ENCODE measurements around the gene LMNB1.
A peak's percentile ranks its signal among the peaks of the same experiment; 100 is the strongest.
"Not testable (repeated sequence)": the region's sequence is repeated elsewhere in the genome, so short reads cannot be mapped to it uniquely, and the experiment has no call there.

LMNB1 gene

GRCh38 chr5:126826619-126827215 is 49.8 kb downstream of the LMNB1 start:
- DNase-seq (ENCODE audit: low read depth in 3 of 3), result no peak

GRCh38 chr5:126829098-126829497 is 52.2 kb downstream of the LMNB1 start:
- DNase-seq (ENCODE audit: low read depth in 3 of 3), result no peak

- no peak for DNase-seq (ENCODE audit: low read depth in 3 of 3)
Measured at GRCh38 chr5:126830061-126830460, 53.1 kb downstream of the LMNB1 start.

GRCh38 chr5:126831156-126831555 is 54.2 kb downstream of the LMNB1 start:
- no peak for DNase-seq (ENCODE audit: low read depth in 3 of 3)

- no peak for DNase-seq (ENCODE audit: low read depth in 3 of 3)
Measured at GRCh38 chr5:126836778-126837177, 59.8 kb downstream of the LMNB1 start.

- DNase-seq (ENCODE audit: low read depth in 3 of 3), result no peak
Measured at GRCh38 chr5:126837242-126837641, 60.3 kb downstream of the LMNB1 start.

GRCh38 chr5:126837906-126838539 is 61.1 kb downstream of the LMNB1 start:
- no peak for DNase-seq (ENCODE audit: low read depth in 3 of 3)

- DNase-seq (ENCODE audit: low read depth in 3 of 3), result not testable (repeated sequence)
Measured at GRCh38 chr5:126839407-126839806, 62.5 kb downstream of the LMNB1 start.

- DNase-seq (ENCODE audit: low read depth in 3 of 3), result not testable (repeated sequence)
Measured at GRCh38 chr5:126843375-126843774, 66.4 kb downstream of the LMNB1 start.

- DNase-seq (ENCODE audit: low read depth in 3 of 3), result peak; percentile 26 to 38 (median 29)
Measured at GRCh38 chr5:126845470-126846070, 68.6 kb downstream of the LMNB1 start.

- no peak for DNase-seq (ENCODE audit: low read depth in 3 of 3)
Measured at GRCh38 chr5:126846344-126846743, 69.4 kb downstream of the LMNB1 start.

- DNase-seq (ENCODE audit: low read depth in 3 of 3), result no peak
Measured at GRCh38 chr5:126846744-126847455, 70.0 kb downstream of the LMNB1 start.

- no peak for DNase-seq (ENCODE audit: low read depth in 3 of 3)
Measured at GRCh38 chr5:126847456-126847820, 70.5 kb downstream of the LMNB1 start.

GRCh38 chr5:126847826-126848251 is 70.9 kb downstream of the LMNB1 start:
- no peak for DNase-seq (ENCODE audit: low read depth in 3 of 3)

GRCh38 chr5:126848253-126848652 is 71.3 kb downstream of the LMNB1 start:
- DNase-seq (ENCODE audit: low read depth in 3 of 3), result no peak

- no peak for DNase-seq (ENCODE audit: low read depth in 3 of 3)
Measured at GRCh38 chr5:126849101-126849678, 72.3 kb downstream of the LMNB1 start.

- no peak for DNase-seq (ENCODE audit: low read depth in 3 of 3)
Measured at GRCh38 chr5:126851501-126852011, 74.6 kb downstream of the LMNB1 start.

GRCh38 chr5:126852091-126852571 is 75.2 kb downstream of the LMNB1 start:
- DNase-seq (ENCODE audit: low read depth in 3 of 3), result no peak

GRCh38 chr5:126852841-126853271 is 75.9 kb downstream of the LMNB1 start:
- no peak for DNase-seq (ENCODE audit: low read depth in 3 of 3)

GRCh38 chr5:126853541-126854307 is 76.8 kb downstream of the LMNB1 start:
- DNase-seq (ENCODE audit: low read depth in 3 of 3), result not testable (repeated sequence)

- DNase-seq (ENCODE audit: low read depth in 3 of 3), result no peak
Measured at GRCh38 chr5:126854526-126855110, 77.7 kb downstream of the LMNB1 start.
